ENCODE data around the gene TSEN54.

TSEN54 gene

DNA sequence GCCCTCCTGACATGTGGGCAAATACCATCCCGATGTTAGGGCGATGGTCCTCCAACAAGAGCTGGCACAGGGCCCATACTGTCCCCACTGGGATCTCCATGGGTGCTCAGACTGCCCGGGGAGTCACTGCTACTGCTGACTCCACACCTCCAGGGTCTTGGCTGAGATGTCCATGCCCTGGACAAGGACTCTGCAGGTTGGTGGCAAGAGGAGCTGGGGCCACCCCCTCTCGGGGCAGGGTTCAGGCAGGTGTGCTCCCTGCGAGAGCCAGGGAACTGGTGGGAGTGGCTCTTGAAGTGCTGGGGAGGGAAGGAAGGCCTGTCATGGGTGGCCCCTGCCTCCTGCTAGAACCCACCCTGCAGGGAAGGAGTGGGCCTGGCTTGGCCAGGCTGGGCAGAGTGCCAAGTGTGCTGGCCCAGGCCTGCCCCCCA, 7.4 kb upstream of the TSEN54 start:
- peaks cover 65% of the 10 kb centered on the region for H3K36me3 ChIP-seq (ENCODE audit: insufficient read depth, low read length)
- ATAC-seq (ENCODE audit: insufficient read depth, low read depth) (no peak), DNase-seq (no peak)
- H3K27ac ChIP-seq (ENCODE audit: low read length): no peak overlapping the region
- TF ChIP-seq, protein P1, sequence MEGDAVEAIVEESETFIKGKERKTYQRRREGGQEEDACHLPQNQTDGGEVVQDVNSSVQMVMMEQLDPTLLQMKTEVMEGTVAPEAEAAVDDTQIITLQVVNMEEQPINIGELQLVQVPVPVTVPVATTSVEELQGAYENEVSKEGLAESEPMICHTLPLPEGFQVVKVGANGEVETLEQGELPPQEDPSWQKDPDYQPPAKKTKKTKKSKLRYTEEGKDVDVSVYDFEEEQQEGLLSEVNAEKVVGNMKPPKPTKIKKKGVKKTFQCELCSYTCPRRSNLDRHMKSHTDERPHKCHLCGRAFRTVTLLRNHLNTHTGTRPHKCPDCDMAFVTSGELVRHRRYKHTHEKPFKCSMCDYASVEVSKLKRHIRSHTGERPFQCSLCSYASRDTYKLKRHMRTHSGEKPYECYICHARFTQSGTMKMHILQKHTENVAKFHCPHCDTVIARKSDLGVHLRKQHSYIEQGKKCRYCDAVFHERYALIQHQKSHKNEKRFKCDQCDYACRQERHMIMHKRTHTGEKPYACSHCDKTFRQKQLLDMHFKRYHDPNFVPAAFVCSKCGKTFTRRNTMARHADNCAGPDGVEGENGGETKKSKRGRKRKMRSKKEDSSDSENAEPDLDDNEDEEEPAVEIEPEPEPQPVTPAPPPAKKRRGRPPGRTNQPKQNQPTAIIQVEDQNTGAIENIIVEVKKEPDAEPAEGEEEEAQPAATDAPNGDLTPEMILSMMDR (IDR thresholded peaks at IDR 0.05; ENCODE audit: borderline replicate concordance, extremely low read depth, low read length, poor library complexity, severe bottlenecking): no peak
- TF ChIP-seq EZH2 (IDR thresholded peaks at IDR 0.05; ENCODE audit: borderline replicate concordance, low read depth, low read length, severe bottlenecking): no peak
- H3K4me2 ChIP-seq (ENCODE audit: insufficient read depth, low read length): no peak overlapping the region
- H3K79me2 ChIP-seq (ENCODE audit: insufficient read depth, low read length): peaks cover 15% of the 10 kb centered on the region
- no peak overlapping the region for H2AFZ ChIP-seq (ENCODE audit: low read depth, low read length)
- peaks cover 23% of the 10 kb centered on the region for H3K4me1 ChIP-seq (ENCODE audit: insufficient read depth, low read length)
- H4K20me1 ChIP-seq (ENCODE audit: insufficient read depth, low read length): peaks cover 34% of the 10 kb centered on the region
- no peaks in the 10 kb centered on the region for H3K27me3 ChIP-seq (ENCODE audit: insufficient read depth, low read length, poor library complexity)
- H3K4me3 ChIP-seq (ENCODE audit: low read depth in 1 of 2, low read length in 2 of 2): no peak overlapping the region
- no peaks in the 10 kb centered on the region for H3K9me3 ChIP-seq (ENCODE audit: insufficient read depth, low read length, severe bottlenecking)
- H3K9ac ChIP-seq (ENCODE audit: low read depth, low read length): no peak overlapping the region

DNA sequence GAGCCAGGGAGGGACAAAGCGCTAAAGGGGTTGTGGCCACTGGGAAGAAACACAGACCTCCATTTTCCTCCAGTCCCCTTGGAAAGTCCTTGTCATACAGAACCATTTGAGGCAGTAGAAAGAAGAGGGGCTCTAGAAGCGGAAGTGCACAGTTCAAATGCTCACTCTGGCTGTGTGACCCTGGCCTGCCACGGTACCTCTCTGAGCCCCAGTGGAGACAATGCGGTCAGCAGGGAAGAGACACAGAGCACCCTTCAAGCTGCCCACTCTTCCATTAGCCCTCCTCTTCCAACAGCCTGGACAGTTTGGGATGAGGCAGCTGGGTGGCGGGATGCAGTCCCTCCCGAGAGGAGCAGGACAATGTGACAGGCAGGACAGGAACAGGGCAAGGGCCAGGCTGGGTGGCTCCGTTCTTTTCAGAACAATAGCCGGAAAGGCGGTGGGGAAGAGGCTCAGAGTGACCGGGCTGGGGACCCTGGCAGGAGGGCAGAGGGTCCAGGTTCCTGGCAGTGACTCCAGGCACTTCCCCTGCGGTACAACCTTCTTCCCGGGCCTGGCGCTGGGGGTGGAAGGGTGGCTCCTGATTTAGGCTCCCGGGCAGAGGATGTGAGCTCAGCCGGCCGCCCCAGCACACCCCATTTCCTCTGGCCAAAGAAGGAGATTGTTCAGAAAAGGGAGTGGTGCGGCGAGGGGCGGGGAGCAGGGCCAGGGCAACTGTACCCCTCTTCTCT, 6.6 kb upstream of the TSEN54 start:
- no peak overlapping the region for H3K4me2 ChIP-seq (ENCODE audit: insufficient read depth, low read length)
- H4K20me1 ChIP-seq (ENCODE audit: insufficient read depth, low read length): peaks cover 36% of the 10 kb centered on the region
- no peak overlapping the region for H2AFZ ChIP-seq (ENCODE audit: low read depth, low read length)

DNA sequence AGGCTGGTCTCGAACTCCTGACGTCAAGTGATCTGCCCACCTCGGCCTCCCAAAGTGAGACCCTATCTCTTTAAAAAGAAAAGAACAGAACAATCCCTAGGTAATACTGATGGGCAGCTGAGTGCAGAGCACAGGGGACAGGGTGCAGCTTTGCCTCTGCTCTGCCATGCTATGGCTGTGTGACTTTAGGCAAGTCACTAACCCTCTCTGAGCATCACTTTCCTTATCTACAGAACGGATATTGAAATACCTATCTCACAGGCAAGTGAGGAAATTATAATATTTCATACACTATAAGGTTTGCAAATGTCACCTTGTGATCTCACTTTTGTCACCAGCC, 5.1 kb upstream of the TSEN54 start:
- DNase-seq: no peak
- H3K27me3 ChIP-seq (ENCODE audit: insufficient read depth, low read length, poor library complexity): no peaks in the 10 kb centered on the region
- peaks cover 27% of the 10 kb centered on the region for H3K79me2 ChIP-seq (ENCODE audit: insufficient read depth, low read length)
- peaks cover 36% of the 10 kb centered on the region for H3K4me1 ChIP-seq (ENCODE audit: insufficient read depth, low read length)
- no peak overlapping the region for H3K27ac ChIP-seq (ENCODE audit: low read length)
- H3K9ac ChIP-seq (ENCODE audit: low read depth, low read length): no peak overlapping the region
- TF ChIP-seq EZH2 (IDR thresholded peaks at IDR 0.05; ENCODE audit: borderline replicate concordance, low read depth, low read length, severe bottlenecking): no peak
- TF ChIP-seq, protein P1 (IDR thresholded peaks at IDR 0.05; ENCODE audit: borderline replicate concordance, extremely low read depth, low read length, poor library complexity, severe bottlenecking): no peak
- H2AFZ ChIP-seq (ENCODE audit: low read depth, low read length): no peak overlapping the region
- H4K20me1 ChIP-seq (ENCODE audit: insufficient read depth, low read length): peaks cover 36% of the 10 kb centered on the region
- H3K4me3 ChIP-seq (ENCODE audit: low read depth in 1 of 2, low read length in 2 of 2): no peak overlapping the region
- H3K9me3 ChIP-seq (ENCODE audit: insufficient read depth, low read length, severe bottlenecking): no peaks in the 10 kb centered on the region
- no peak overlapping the region for H3K4me2 ChIP-seq (ENCODE audit: insufficient read depth, low read length)
- no peak for ATAC-seq (ENCODE audit: insufficient read depth, low read depth)
- peaks cover 48% of the 10 kb centered on the region for H3K36me3 ChIP-seq (ENCODE audit: insufficient read depth, low read length)

More for the DNA sequence above, 6.6 kb upstream of the TSEN54 start:
- peaks cover 22% of the 10 kb centered on the region for H3K79me2 ChIP-seq (ENCODE audit: insufficient read depth, low read length)
- peaks cover 58% of the 10 kb centered on the region for H3K36me3 ChIP-seq (ENCODE audit: insufficient read depth, low read length)
- ATAC-seq (ENCODE audit: insufficient read depth, low read depth): no peak
- no peak overlapping the region for H3K9ac ChIP-seq (ENCODE audit: low read depth, low read length)
- H3K27me3 ChIP-seq (ENCODE audit: insufficient read depth, low read length, poor library complexity): no peaks in the 10 kb centered on the region
- no peak overlapping the region for H3K4me3 ChIP-seq (ENCODE audit: low read depth in 1 of 2, low read length in 2 of 2)
- no peak overlapping the region for H3K27ac ChIP-seq (ENCODE audit: low read length)
- peaks cover 30% of the 10 kb centered on the region for H3K4me1 ChIP-seq (ENCODE audit: insufficient read depth, low read length)
- H3K9me3 ChIP-seq (ENCODE audit: insufficient read depth, low read length, severe bottlenecking): no peaks in the 10 kb centered on the region
- no peak for TF ChIP-seq EZH2 (IDR thresholded peaks at IDR 0.05; ENCODE audit: borderline replicate concordance, low read depth, low read length, severe bottlenecking)
- TF ChIP-seq, protein P1 (IDR thresholded peaks at IDR 0.05; ENCODE audit: borderline replicate concordance, extremely low read depth, low read length, poor library complexity, severe bottlenecking): no peak
- DNase-seq: no peak
